Omental fat pad (tissue), 4 donors: ENCODE results near the gene APOC4. TPM values are rescaled to one million over a fixed set of nuclear protein-coding genes. Genes with fewer than 3 reads are reported as not detected.

ENCODE experiments used
- ATAC-seq: fragments of 150-250 bp; one replicate; pipeline ENCODE4 v1.9.1; 2016; ENCODE audit warnings: mild to moderate bottlenecking, moderate library complexity; ENCODE audit not compliant: low FRiP score
- DNase-seq: peaks from one replicate; pipeline ENCODE4 v3.0.0-alpha.2; 2019; ENCODE audit warnings: low spot score
- total RNA-seq, 4 donors: library from RNA; depleted of rRNA; stranded (reverse); fragments of >200 nt; gene quantifications; one replicate each; pipeline ENCODE4 v1.1.0, GENCODE V29; 2016
- TF ChIP-seq, protein P1 (sequence below), 3 donors: fragments of 450-650 bp; IDR thresholded peaks; one replicate each; pipeline ENCODE4 v1.5.1; 2016 to 2017; ENCODE audit warnings: antibody characterized with exemption in 3 of 3, mild to moderate bottlenecking in 3 of 3, moderate library complexity in 2 of 3

APOC4 gene
- total RNA-seq, result not detected

GRCh38 chr19:44942067-44942571, at the start of gene APOC4:
Gene APOC4 (plus strand): TSS chr19:44942237. CDS start chr19:44942278, 41 bp downstream.
- ATAC-seq, result no peak
- TF ChIP-seq, protein P1, sequence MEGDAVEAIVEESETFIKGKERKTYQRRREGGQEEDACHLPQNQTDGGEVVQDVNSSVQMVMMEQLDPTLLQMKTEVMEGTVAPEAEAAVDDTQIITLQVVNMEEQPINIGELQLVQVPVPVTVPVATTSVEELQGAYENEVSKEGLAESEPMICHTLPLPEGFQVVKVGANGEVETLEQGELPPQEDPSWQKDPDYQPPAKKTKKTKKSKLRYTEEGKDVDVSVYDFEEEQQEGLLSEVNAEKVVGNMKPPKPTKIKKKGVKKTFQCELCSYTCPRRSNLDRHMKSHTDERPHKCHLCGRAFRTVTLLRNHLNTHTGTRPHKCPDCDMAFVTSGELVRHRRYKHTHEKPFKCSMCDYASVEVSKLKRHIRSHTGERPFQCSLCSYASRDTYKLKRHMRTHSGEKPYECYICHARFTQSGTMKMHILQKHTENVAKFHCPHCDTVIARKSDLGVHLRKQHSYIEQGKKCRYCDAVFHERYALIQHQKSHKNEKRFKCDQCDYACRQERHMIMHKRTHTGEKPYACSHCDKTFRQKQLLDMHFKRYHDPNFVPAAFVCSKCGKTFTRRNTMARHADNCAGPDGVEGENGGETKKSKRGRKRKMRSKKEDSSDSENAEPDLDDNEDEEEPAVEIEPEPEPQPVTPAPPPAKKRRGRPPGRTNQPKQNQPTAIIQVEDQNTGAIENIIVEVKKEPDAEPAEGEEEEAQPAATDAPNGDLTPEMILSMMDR (IDR thresholded peaks at IDR 0.05), result no peak
- DNase-seq, result no peak

- DNase-seq (no peak), ATAC-seq (no peak)
- TF ChIP-seq, protein P1 (IDR thresholded peaks at IDR 0.05), result no peak
Measured at GRCh38 chr19:44892932-44893331, 49.1 kb upstream of the APOC4 start.

GRCh38 chr19:44893332-44894051, 48.5 kb upstream of the APOC4 start:
- TF ChIP-seq, protein P1 (IDR thresholded peaks at IDR 0.05), result no peak
- DNase-seq, result no peak
- no peak for ATAC-seq

GRCh38 chr19:44894052-44894400, 48.0 kb upstream of the APOC4 start:
- no peak for ATAC-seq
- TF ChIP-seq, protein P1 (IDR thresholded peaks at IDR 0.05), result no peak

GRCh38 chr19:44894946-44895345, 47.1 kb upstream of the APOC4 start:
- no peak for DNase-seq
- ATAC-seq, result no peak
- TF ChIP-seq, protein P1 (IDR thresholded peaks at IDR 0.05), result no peak

More at GRCh38 chr19:44894052-44894400, 48.0 kb upstream of the APOC4 start:
- no peak for DNase-seq

DNA sequence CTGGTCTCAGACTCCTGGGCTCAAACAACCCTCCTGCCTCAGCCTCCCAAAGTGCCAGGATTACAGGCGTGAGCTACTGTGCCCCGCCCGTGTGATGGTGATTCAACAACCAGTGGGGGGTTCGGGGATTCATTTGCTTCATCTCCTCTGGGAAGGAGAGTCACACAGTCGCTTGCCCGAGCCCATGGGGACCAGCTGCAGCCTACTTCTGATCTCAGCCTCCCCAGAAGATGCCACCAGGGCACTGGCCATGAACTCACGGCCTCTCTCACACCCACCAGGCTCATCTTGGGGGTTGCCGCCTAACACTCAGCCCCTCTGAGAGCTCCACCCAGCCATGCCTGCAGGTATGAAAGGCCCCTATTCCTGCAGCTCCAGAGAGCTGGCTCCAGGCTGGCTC, 44.2 kb upstream of the APOC4 start:
- TF ChIP-seq, protein P1 (IDR thresholded peaks at IDR 0.05), result no peak
- DNase-seq (no peak), ATAC-seq (no peak)
